ENCODE data around the gene PRKCSH. TPM values are rescaled to one million over a fixed set of nuclear protein-coding genes. Genes with fewer than 3 reads are reported as not detected.

PRKCSH gene
- polyA plus RNA-seq, 1 experiment, result 348 TPM

DNA sequence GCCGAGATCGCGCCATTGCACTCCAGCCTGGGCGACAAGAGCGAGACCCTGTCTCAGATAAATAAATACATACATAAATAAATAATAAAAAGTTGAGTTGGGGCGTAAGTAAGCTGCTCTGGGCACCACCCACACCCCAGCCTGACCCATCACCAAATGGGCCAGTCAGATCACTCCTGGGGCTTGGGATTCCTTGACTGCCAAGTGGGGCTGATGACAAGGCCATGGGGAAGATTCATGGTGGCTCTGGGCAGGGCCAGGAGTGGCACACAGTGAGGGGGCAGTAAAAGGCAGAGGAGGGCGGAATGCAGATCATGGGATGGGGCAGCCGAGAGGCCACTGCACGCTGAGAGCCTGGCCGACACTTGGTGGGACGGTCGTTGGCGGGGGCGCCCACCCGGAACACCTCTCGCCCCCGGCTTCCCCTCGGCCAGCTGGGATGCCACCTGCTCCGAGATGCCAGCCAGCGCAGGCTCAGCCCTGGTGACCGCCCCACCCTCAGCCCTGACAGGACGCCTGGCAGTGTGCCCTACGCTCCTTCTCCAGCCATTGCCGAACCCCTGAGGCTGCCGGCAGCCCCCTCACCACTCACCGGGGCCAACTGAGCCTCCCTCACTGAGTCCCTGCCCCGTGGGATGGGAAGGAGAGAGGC, 59.3 kb downstream of the PRKCSH start:
- Histone ChIP-seq H3K27me3 (ENCODE audit: control insufficient read depth, insufficient read depth, low read length) (no peaks in the 10 kb centered on the region), H3K36me3 (ENCODE audit: control insufficient read depth, insufficient read depth, low read length) (peaks cover 6% of the 10 kb centered on the region), H3K4me3 (ENCODE audit: low read depth, low read length) (no peak overlapping the region)
- ChIA-PET POLR2A (no interaction called here), CTCF (interaction anchor here (0.9 to 4.5 kb wide), 5 partner anchors 12 to 93 kb away, joined by 3 to 22 read pairs (median 7); partner anchors contain the start of genes ELAVL3 and ELOF1)
- TF ChIP-seq, protein P1, sequence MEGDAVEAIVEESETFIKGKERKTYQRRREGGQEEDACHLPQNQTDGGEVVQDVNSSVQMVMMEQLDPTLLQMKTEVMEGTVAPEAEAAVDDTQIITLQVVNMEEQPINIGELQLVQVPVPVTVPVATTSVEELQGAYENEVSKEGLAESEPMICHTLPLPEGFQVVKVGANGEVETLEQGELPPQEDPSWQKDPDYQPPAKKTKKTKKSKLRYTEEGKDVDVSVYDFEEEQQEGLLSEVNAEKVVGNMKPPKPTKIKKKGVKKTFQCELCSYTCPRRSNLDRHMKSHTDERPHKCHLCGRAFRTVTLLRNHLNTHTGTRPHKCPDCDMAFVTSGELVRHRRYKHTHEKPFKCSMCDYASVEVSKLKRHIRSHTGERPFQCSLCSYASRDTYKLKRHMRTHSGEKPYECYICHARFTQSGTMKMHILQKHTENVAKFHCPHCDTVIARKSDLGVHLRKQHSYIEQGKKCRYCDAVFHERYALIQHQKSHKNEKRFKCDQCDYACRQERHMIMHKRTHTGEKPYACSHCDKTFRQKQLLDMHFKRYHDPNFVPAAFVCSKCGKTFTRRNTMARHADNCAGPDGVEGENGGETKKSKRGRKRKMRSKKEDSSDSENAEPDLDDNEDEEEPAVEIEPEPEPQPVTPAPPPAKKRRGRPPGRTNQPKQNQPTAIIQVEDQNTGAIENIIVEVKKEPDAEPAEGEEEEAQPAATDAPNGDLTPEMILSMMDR (IDR thresholded peaks at IDR 0.05; ENCODE audit: insufficient read depth, low read depth, low read length), result no peak
- DNase-seq (ENCODE audit: low read depth), result no peak

DNA sequence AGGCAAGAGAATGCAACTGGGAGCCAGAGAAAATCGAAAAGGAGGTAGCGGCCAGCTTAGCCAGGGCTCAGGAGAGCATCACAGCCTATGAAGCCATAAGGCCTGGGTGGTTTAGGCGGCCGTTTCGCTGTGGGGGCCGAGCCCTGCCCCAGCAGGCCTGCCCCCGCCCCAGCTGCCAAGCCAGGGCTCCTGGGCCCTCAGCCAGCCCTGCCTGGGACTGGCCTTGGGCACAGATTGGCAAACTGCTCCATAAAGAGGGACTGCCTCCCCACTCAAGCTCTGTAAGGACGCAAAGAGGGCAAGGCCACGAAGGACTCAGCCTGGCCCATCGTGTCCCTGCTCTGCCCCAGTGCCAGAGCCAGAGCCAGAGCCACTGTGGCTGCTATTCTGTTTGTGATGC, 60.0 kb downstream of the PRKCSH start:
- Histone ChIP-seq H3K4me3 (ENCODE audit: low read depth, low read length) (no peak overlapping the region), H3K36me3 (ENCODE audit: control insufficient read depth, insufficient read depth, low read length) (peaks cover 6% of the 10 kb centered on the region), H3K27me3 (ENCODE audit: control insufficient read depth, insufficient read depth, low read length) (no peaks in the 10 kb centered on the region)
- TF ChIP-seq, protein P1 (IDR thresholded peaks at IDR 0.05; ENCODE audit: insufficient read depth, low read depth, low read length), result no peak
- no peak for DNase-seq (ENCODE audit: low read depth)
- ChIA-PET CTCF (interaction anchor here (0.9 to 4.5 kb wide), 3 partner anchors 13 to 93 kb away, joined by 3 to 22 read pairs (median 7); partner anchors contain the start of genes ELAVL3 and ELOF1), POLR2A (no interaction called here)

DNA sequence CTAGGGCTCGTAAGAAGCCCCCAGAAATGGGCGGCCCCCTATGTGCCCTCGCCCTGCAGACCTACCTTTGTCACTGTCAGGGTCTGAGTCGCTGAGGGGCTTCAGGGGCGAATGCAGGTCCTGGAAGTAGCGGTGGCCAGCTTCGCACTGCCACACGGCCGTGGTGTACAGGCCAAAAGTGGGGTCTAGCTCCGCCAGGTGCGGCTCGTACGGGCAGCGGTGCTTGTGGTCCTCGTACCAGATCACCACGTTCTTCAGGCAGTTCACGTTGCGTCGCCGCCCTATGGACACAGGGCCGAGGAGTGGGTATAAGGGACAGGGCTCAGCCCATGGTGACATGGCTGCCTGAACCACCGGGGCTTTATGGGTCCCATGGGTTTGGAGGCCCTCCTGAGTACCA, 60.5 kb downstream of the PRKCSH start:
- no peaks in the 10 kb centered on the region for H3K27me3 ChIP-seq (ENCODE audit: control insufficient read depth, insufficient read depth, low read length)
- H3K4me3 ChIP-seq (ENCODE audit: low read depth, low read length), result no peak overlapping the region
- TF ChIP-seq, protein P1 (IDR thresholded peaks at IDR 0.05; ENCODE audit: insufficient read depth, low read depth, low read length), result no peak
- DNase-seq (ENCODE audit: low read depth), result no peak
- ChIA-PET POLR2A (no interaction called here), CTCF (interaction anchor here (0.9 to 4.5 kb wide), 4 partner anchors 14 to 92 kb away, joined by 3 to 22 read pairs (median 5); partner anchors contain the start of genes ELAVL3 and ELOF1)
- peaks cover 6% of the 10 kb centered on the region for H3K36me3 ChIP-seq (ENCODE audit: control insufficient read depth, insufficient read depth, low read length)

DNA sequence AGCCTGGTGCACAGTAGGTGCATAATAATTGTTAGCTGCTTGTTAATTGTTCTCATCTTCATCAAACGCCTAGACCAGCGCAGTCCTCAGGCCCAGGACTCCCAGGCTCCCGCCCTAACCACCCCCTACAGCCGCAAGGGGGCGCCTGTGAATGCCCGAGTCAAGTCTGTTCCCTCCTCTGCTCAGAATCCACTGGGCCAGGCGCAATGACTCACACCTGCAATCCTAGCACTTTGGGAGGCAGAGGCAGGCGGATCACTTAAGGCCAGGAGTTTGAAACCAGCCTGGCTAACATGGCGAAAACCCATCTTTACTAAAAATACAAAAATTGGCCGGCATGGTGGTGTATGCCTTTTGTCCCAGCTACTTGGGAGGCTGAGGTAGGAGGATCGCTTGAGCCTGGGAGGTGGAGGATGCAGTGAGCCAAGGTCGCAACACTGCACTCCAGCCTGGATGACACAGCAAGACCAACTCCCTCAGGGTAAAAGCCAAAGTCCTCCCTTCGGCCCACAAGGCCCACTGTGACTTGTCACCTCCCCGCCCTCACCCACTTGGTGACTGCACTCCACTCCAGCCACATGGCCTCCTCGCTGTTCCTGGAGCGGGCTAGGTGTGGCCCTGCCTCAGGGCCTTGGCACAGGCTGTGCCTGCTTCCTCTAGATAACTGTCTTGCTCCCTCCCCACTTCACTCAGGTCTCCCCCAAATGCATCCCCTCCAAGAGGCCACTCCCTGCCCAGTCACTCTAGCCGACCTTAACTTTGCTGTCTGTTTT, 61.1 kb downstream of the PRKCSH start:
- H3K36me3 ChIP-seq (ENCODE audit: control insufficient read depth, insufficient read depth, low read length), result peaks cover 6% of the 10 kb centered on the region
- peak; percentile 24 for DNase-seq (ENCODE audit: low read depth)
- TF ChIP-seq, protein P1 (IDR thresholded peaks at IDR 0.05; ENCODE audit: insufficient read depth, low read depth, low read length), result peak; percentile 84
- POLR2A ChIA-PET, result no interaction called here
- no peaks in the 10 kb centered on the region for H3K27me3 ChIP-seq (ENCODE audit: control insufficient read depth, insufficient read depth, low read length)
- CTCF ChIA-PET, result interaction anchor here (0.9 to 4.5 kb wide), 7 partner anchors 12 to 92 kb away, joined by 3 to 22 read pairs (median 4); partner anchors contain the start of genes CNN1 and ELAVL3
- H3K4me3 ChIP-seq (ENCODE audit: low read depth, low read length), result no peak overlapping the region

DNA sequence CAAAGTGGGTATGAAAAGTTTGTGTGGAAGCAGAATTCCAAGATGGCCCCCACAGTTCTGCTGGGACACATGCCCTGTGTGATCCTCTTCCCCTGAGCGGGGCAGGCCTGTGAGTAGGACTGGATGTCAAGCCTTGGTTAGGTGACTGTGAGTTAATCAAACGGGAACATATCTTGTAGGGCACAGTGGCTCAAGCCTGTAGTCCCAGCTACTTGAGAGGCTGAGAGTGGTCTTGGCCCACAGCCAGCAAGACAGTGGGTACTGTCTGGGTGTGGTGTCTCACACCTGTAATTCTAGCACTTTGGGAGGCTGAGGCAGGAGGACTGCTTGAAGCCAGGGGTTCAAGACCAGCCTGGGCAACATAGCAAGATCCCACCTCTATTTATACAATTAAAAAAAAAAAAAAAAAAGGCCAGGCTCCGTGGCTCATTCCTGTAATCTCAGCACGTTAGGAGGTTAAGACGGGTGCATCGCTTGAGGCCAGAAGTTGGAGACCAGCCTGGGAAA, 63.8 kb downstream of the PRKCSH start:
- ChIA-PET CTCF (interaction anchor here (0.7 to 4.5 kb wide), 2 partner anchors 17 to 60 kb away, joined by 4 to 22 read pairs; partner anchors contain the start of genes ELAVL3 and ELOF1), POLR2A (no interaction called here)
- Histone ChIP-seq H3K36me3 (ENCODE audit: control insufficient read depth, insufficient read depth, low read length) (peaks cover 6% of the 10 kb centered on the region), H3K27me3 (ENCODE audit: control insufficient read depth, insufficient read depth, low read length) (no peaks in the 10 kb centered on the region), H3K4me3 (ENCODE audit: low read depth, low read length) (no peak overlapping the region)
- TF ChIP-seq, protein P1 (IDR thresholded peaks at IDR 0.05; ENCODE audit: insufficient read depth, low read depth, low read length), result no peak
- no peak for DNase-seq (ENCODE audit: low read depth)

All from BJ (cell line).